Astrocyte of the spinal cord (primary cell): ENCODE results near the gene ABCD4.

Source experiments
- DNase-seq: peaks from one replicate; pipeline ENCODE4 v3.0.0; 2011; ENCODE audit warnings: low read depth, low spot score
- H3K4me3 ChIP-seq: 2 replicates; pipeline ENCODE4 v1.5.1; 2011; ENCODE audit warnings: low read depth, mild to moderate bottlenecking, low read length, moderate library complexity
- in situ Hi-C: cut with HindIII; loops from 2 replicates; pipeline ENCODE4 v1.10.0; 2017; ENCODE audit warnings: low sequenced_read_pairs
- TF ChIP-seq, protein P1 (sequence below): IDR thresholded peaks from 2 replicates; pipeline ENCODE4 v1.5.1; 2012; ENCODE audit warnings: low read depth, mild to moderate bottlenecking, low read length, inconsistent platforms

The ABCD4 gene

DNA sequence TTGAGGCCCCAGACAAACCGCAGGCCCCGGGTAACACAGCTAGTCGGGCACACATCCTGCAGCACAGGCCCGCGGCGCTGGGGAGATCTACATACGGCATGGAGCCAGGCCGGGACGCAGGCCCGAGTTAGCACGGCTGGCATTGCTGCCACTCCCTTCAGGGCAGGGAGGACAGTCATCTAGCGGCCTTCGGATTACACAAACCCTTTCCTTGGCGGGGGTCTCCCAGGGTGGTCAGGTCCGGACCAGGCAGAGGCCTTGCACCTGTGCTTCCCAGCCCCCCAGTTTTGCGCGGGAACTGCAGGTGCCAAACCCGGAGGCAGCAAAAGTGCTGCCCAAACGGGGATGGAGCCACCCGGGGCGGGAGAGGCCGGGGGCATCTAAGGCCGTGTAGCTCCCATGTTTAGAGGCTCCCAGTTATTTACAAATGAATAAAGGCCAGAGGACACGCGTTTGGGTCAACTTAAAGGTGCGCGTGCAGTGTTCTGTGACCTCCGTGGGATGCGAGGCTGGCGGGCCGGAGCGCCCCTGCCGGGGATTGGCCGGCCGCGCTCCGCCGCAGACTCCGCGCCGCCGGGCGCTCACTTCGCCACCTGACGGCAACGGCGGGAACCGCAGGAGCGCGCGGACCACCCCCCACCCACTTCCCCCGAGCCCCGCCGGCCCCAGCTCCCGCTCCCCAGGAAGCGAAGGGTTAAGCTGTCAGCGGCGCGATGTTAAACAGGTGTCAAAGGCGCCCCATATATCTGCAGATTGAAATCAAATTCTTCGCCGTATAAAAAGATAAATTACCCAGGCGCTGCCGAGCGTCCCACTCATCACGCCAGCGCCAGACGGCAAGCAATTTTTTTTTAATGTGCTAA lies 45.4 kb downstream of the ABCD4 start:
- no peak for DNase-seq
- TF ChIP-seq, protein P1, sequence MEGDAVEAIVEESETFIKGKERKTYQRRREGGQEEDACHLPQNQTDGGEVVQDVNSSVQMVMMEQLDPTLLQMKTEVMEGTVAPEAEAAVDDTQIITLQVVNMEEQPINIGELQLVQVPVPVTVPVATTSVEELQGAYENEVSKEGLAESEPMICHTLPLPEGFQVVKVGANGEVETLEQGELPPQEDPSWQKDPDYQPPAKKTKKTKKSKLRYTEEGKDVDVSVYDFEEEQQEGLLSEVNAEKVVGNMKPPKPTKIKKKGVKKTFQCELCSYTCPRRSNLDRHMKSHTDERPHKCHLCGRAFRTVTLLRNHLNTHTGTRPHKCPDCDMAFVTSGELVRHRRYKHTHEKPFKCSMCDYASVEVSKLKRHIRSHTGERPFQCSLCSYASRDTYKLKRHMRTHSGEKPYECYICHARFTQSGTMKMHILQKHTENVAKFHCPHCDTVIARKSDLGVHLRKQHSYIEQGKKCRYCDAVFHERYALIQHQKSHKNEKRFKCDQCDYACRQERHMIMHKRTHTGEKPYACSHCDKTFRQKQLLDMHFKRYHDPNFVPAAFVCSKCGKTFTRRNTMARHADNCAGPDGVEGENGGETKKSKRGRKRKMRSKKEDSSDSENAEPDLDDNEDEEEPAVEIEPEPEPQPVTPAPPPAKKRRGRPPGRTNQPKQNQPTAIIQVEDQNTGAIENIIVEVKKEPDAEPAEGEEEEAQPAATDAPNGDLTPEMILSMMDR: peak; percentile 72
- in situ Hi-C loops: no loop called here
- peak overlapping the region; percentile 54 for H3K4me3 ChIP-seq

DNA sequence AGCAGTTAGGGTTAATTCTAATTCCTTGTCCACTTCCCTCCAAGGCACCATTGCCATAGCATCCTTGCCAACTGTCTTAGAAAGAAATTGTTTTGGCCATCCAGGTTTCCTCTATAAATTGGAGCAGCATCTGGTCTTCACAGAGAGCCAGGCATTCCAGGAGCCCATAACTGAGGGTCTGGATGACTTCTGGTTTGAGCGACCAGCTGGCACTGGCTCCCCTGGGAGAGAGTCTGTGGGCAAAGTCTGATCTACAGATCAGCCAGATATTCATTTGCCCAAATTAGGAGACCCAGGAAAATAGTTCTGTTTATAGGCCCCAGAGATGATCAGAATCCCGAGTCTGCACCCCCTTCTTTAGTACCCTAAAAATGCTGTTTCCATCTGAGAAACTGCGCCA lies 47.5 kb downstream of the ABCD4 start:
- no peak overlapping the region for H3K4me3 ChIP-seq
- TF ChIP-seq, protein P1: no peak
- in situ Hi-C loops: no loop called here
- no peak for DNase-seq

DNA sequence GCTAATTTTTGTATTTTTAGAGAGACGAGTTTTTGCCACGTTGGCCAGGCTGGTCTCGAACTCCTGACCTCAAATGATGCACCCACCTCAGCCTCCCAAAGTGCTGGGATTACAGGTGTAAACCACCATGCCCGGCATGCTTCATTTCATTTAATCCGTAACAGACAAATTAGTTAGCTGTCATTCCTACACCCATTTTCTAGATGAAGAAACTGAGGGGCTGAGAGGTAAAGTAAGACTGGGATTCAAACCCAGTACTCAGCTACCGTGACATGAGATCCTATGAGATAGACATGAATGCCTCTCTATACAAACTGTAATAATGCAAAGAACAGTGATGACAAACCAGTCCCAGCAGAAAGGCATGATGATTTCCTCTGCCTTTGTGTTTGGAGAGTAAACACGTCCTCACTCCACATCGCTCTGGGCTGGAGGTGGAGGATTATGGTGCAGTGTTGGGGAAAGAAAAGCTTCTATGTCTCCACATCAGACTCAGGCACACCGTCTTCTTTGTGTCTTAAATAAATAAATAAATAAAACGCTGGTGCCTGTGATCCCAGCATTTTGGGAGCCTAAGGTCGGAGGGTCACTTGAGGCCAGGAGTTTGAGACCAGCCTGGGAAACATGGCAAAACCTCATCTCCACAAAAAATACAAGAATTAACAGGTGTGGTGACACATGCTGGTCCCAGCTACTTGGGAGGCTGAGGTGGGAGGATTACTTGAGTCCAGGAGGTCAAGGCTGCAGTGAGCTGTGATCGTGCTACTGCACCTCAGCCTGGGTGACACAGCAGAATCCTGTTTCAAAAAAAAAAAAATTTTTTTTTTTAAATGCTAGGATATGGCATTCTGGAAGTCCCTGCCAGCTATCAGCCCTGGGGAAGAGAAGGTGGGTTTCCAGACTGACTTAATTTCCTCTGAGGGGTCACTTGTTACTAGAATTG lies 53.0 kb downstream of the ABCD4 start:
- H3K4me3 ChIP-seq: no peak overlapping the region
- TF ChIP-seq, protein P1: no peak
- in situ Hi-C loops: no loop called here
- DNase-seq: no peak

GRCh38 chr14:74248017-74248416 lies 54.7 kb downstream of the ABCD4 start:
- in situ Hi-C loops: no loop called here
- no peak for DNase-seq
- TF ChIP-seq, protein P1: no peak
- H3K4me3 ChIP-seq: no peak overlapping the region

DNA sequence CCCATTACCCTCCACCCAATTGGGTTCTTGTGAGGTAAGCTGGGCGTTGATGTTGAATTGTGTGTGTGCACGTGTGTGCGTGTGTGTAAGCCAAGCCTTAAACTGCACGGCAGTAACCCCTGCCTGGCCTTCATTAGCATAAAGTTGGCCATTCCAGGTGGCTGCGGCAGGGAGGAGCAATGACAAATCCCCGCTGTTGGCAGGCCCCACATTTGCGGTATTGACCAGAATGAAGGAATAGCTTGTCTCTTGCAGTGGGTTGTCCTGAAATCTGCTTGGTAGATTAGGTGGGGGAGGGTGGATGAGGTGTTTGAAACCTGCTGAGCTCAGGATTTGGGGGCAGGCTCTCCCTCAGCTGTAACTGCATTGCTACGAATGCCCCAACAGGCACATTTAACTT lies 56.2 kb downstream of the ABCD4 start:
- DNase-seq: no peak
- in situ Hi-C loops: no loop called here
- H3K4me3 ChIP-seq: no peak overlapping the region
- TF ChIP-seq, protein P1: no peak

DNA sequence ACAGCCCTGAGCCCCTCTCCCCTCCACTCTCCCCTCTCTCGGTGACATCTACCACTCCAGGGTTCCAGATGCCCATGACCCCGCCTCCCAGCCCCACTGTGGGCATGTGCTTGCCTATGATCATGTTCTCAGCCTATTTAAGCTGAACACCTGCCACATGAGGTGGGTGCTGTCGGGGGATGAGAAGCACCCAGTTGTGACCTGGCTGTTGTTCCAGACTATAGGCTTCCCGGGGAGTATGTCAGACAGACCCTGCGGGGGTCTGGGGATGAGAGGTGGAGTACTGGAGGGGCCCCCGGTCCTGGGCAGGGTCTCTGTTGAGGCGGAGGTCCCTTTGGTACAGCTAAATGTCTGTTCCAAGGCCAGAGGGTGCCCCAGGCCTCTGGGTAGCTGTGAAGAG lies 57.4 kb downstream of the ABCD4 start:
- in situ Hi-C loops: no loop called here
- no peak for DNase-seq
- H3K4me3 ChIP-seq: no peak overlapping the region
- TF ChIP-seq, protein P1: no peak
